GM20000 (cell line): ENCODE measurements around the gene INPP5F.

Experiments
- DNase-seq: peaks from one replicate; pipeline ENCODE4 v3.0.0; 2012; ENCODE audit warnings: low spot score
- CTCF ChIP-seq: IDR thresholded peaks from 2 replicates; pipeline ENCODE4 v1.5.1; 2012; ENCODE audit warnings: mild to moderate bottlenecking, control low read depth; ENCODE audit errors: extremely low read depth, missing control alignments

The INPP5F gene

GRCh38 chr10:119686465-119687191 lies 39.2 kb upstream of the INPP5F start:
- peak; percentile 79 for DNase-seq
- TF ChIP-seq CTCF: peak; percentile 96

GRCh38 chr10:119687192-119688032 lies 38.4 kb upstream of the INPP5F start:
- no peak for TF ChIP-seq CTCF
- no peak for DNase-seq

GRCh38 chr10:119688033-119688508 lies 37.8 kb upstream of the INPP5F start:
- TF ChIP-seq CTCF: no peak
- no peak for DNase-seq

- DNase-seq: no peak
- TF ChIP-seq CTCF: no peak
Observed at GRCh38 chr10:119689016-119689580, 36.8 kb upstream of the INPP5F start.

DNA sequence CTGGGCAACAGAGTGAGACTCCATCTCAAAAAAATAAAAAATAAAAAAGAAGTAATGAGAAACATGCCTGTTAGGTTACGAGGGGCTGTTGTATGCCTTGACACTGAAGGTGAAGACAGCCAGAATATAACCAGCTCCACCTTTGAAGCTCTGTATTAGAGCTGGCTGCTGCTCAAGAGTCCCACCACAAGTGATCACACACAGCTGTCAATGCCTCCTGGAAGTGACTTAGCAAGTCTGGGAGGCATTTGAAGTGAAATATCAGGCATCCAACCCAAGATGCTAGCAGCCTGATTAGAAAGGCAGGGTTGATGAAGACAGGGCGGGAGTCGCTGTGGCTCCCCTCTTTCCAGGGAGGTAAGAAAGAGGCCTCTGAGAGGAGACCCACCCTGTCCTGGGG lies 34.1 kb upstream of the INPP5F start:
- DNase-seq: no peak
- no peak for TF ChIP-seq CTCF

DNA sequence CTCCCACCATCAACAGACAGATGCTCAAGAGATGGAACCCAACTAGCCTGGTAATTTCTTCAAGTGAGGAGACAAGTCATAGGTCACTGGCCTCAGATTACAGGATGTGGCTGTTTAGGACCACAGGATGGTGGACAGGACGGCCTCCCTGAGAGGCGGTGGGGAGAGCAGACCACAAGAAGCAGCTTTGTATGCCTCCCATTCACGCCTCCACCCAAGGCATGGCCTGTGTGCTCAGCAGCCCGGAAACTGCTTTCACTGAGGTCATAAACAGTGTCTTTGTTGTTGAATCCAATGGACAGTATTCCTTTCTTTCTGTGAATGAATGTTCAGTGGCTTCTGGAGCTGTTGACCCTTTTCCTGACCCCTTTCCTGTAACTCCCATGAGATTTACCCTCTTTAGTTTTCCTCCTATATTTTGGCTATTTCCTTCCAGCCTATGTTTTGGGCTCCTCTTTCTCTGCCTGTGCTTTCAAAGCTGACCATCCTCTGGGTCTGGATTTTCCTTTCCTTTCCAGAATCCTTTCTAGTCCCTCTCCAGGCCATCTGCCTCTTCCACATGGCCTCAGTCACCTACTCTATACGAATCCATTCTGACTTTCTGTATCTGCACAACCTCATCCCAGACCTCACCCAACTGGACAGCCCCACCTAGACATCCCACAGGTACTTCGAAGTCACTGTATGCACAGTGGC lies 32.4 kb upstream of the INPP5F start:
- DNase-seq: peak; percentile 70
- no peak for TF ChIP-seq CTCF

DNA sequence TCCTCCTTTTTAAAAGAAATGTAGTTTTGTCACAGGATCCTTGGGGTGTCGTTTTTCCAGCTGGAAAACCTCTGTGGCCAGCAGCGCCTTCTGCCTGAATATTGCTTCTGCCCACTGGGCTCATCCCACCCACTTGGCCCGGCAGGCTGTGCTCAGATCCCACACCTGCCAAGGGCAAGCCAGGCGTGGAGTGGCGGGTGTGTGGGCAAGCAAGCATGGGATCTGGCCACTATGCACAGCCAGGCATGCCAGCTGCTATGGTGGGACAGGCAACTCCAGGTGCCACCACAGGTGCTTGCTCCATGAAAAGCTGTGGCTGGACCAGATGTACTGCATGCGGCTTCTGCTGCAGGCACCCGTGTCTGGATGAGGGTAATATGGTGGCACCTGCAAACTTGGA lies 31.2 kb upstream of the INPP5F start:
- no peak for TF ChIP-seq CTCF
- DNase-seq: no peak
